ENCODE data around the gene ST3GAL4.

Gene ST3GAL4

GRCh38 chr11:126331286-126331685 lies 24.2 kb upstream of the ST3GAL4 start:
- no peak for DNase-seq (ENCODE audit: low spot score)

- DNase-seq (ENCODE audit: low spot score): peak; percentile 89
Measured at GRCh38 chr11:126332221-126332711, 23.2 kb upstream of the ST3GAL4 start.

GRCh38 chr11:126333142-126333541 lies 22.3 kb upstream of the ST3GAL4 start:
- DNase-seq (ENCODE audit: low spot score): no peak

GRCh38 chr11:126334659-126335462 lies 20.6 kb upstream of the ST3GAL4 start:
- peak; percentile 81 for DNase-seq (ENCODE audit: low spot score)

- DNase-seq (ENCODE audit: low spot score): no peak
Measured at GRCh38 chr11:126335463-126335760, 20.1 kb upstream of the ST3GAL4 start.

- DNase-seq (ENCODE audit: low spot score): no peak
Measured at GRCh38 chr11:126336138-126336541, 19.3 kb upstream of the ST3GAL4 start.

- DNase-seq (ENCODE audit: low spot score): no peak
Measured at GRCh38 chr11:126336671-126337101, 18.8 kb upstream of the ST3GAL4 start.

- no peak for DNase-seq (ENCODE audit: low spot score)
Measured at GRCh38 chr11:126337126-126337473, 18.4 kb upstream of the ST3GAL4 start.

- DNase-seq (ENCODE audit: low spot score): no peak
Measured at GRCh38 chr11:126337474-126338241, 17.8 kb upstream of the ST3GAL4 start.

- DNase-seq (ENCODE audit: low spot score): no peak
Measured at GRCh38 chr11:126338346-126339055, 17.0 kb upstream of the ST3GAL4 start.

GRCh38 chr11:126339073-126339862 lies 16.2 kb upstream of the ST3GAL4 start:
- DNase-seq (ENCODE audit: low spot score): no peak

GRCh38 chr11:126339863-126340434 lies 15.5 kb upstream of the ST3GAL4 start:
- DNase-seq (ENCODE audit: low spot score): no peak

- no peak for DNase-seq (ENCODE audit: low spot score)
Measured at GRCh38 chr11:126340960-126341606, 14.4 kb upstream of the ST3GAL4 start.

GRCh38 chr11:126341760-126342161 lies 13.7 kb upstream of the ST3GAL4 start:
- DNase-seq (ENCODE audit: low spot score): peak; percentile 70

GRCh38 chr11:126343051-126343450 lies 12.4 kb upstream of the ST3GAL4 start:
- DNase-seq (ENCODE audit: low spot score): no peak

GRCh38 chr11:126344141-126345080 lies 11.1 kb upstream of the ST3GAL4 start:
- DNase-seq (ENCODE audit: low spot score): no peak

GRCh38 chr11:126345283-126345682 lies 10.2 kb upstream of the ST3GAL4 start:
- no peak for DNase-seq (ENCODE audit: low spot score)

GRCh38 chr11:126345759-126346585 lies 9.5 kb upstream of the ST3GAL4 start:
- DNase-seq (ENCODE audit: low spot score): no peak

GRCh38 chr11:126346586-126346940 lies 8.9 kb upstream of the ST3GAL4 start:
- DNase-seq (ENCODE audit: low spot score): no peak

Measured in hepatic stellate cell (primary cell).